Vagina (tissue), 2 donors: ENCODE measurements around the gene ARHGAP33.

Source experiments
- CTCF ChIP-seq, 3 experiments: fragments of 450-650 bp in 2 of 3; fragments of 200-600 bp in 1 of 3; sonication (generic) in 1 of 3; IDR thresholded peaks; one replicate each; pipeline ENCODE4 v1.5.1; 2017 to 2019; ENCODE audit warnings: antibody characterized with exemption in 3 of 3, mild to moderate bottlenecking in 2 of 3, moderate library complexity in 2 of 3
- POLR2A ChIP-seq, 2 donors: fragments of 450-650 bp; IDR thresholded peaks; one replicate each; pipeline ENCODE4 v1.6.1; 2017; ENCODE audit warnings: antibody characterized with exemption in 2 of 2, mild to moderate bottlenecking in 2 of 2, moderate library complexity in 2 of 2
- POLR2AphosphoS5 ChIP-seq, 2 donors: sonication (generic); formaldehyde crosslinking; IDR thresholded peaks; one replicate each; pipeline ENCODE4 v1.9.0; 2017; ENCODE audit warnings: antibody characterized with exemption in 2 of 2, mild to moderate bottlenecking in 2 of 2, low read depth in 1 of 2; ENCODE audit not compliant: insufficient read depth in 1 of 2

- TF ChIP-seq POLR2A (IDR thresholded peaks at IDR 0.05): peak; percentile 71 to 90
- peak in 2 of 3 experiments; percentile 10 to 12 for TF ChIP-seq CTCF (IDR thresholded peaks at IDR 0.05)
- TF ChIP-seq POLR2AphosphoS5 (IDR thresholded peaks at IDR 0.05; ENCODE audit: insufficient read depth in 1 of 2, low read depth in 1 of 2): peak; percentile 99 to 100
Observed at GRCh38 chr19:35748106-35749020, 27.0 kb upstream of the ARHGAP33 start, which contains the start of gene LIN37.
